OCI-LY1 (cell line): ENCODE results near the gene MRPL51.
A peak's percentile ranks its signal among the peaks of the same experiment; 100 is the strongest.

ENCODE experiments used
- H2AFZ ChIP-seq: fragments of 200-600 bp; sonication (generic), shearing (Covaris generic); 2 replicates; pipeline ENCODE4 v1.6.0; 2014; ENCODE audit warnings: antibody characterized with exemption, mild to moderate bottlenecking, low read length
- H3F3A ChIP-seq: fragments of 200-600 bp; sonication (generic), shearing (Covaris generic); 2 replicates; pipeline ENCODE4 v1.6.0; 2014; ENCODE audit warnings: mild to moderate bottlenecking, antibody characterized with exemption, low read length, moderate library complexity; ENCODE audit not compliant: insufficient read depth
- H3K27ac ChIP-seq: fragments of 200-600 bp; sonication (generic); 2 replicates; pipeline ENCODE4 v1.5.1; 2014; ENCODE audit warnings: low read length, mixed run types, mild to moderate bottlenecking, low read depth; ENCODE audit not compliant: poor library complexity, severe bottlenecking
- H3K27me3 ChIP-seq: fragments of 200-600 bp; sonication (generic); 2 replicates; pipeline ENCODE4 v1.6.0; 2014; ENCODE audit warnings: antibody characterized with exemption, mild to moderate bottlenecking, low read length, moderate library complexity; ENCODE audit not compliant: insufficient read depth
- H3K36me3 ChIP-seq: fragments of 200-600 bp; sonication (generic); 2 replicates; pipeline ENCODE4 v1.6.1; 2014; ENCODE audit warnings: mild to moderate bottlenecking, antibody characterized with exemption, low read length, moderate library complexity, mixed read lengths; ENCODE audit not compliant: insufficient read depth
- H3K4me1 ChIP-seq: fragments of 200-600 bp; sonication (generic); 2 replicates; pipeline ENCODE4 v1.5.1; 2014; ENCODE audit warnings: mild to moderate bottlenecking, low read length, moderate library complexity; ENCODE audit not compliant: insufficient read depth, severe bottlenecking
- H3K4me2 ChIP-seq: fragments of 200-600 bp; sonication (generic), shearing (Covaris generic); 2 replicates; pipeline ENCODE4 v1.6.1; 2014; ENCODE audit warnings: low read length
- H3K4me3 ChIP-seq: fragments of 200-600 bp; sonication (generic); 2 replicates; pipeline ENCODE4 v1.5.1; 2014; ENCODE audit warnings: low read length, low read depth, mild to moderate bottlenecking, mixed read lengths; ENCODE audit not compliant: poor library complexity, severe bottlenecking
- H3K79me2 ChIP-seq: fragments of 200-600 bp; shearing (Covaris generic); 2 replicates; pipeline ENCODE4 v1.6.1; 2016; ENCODE audit warnings: mixed run types, low read length, mixed read lengths; ENCODE audit not compliant: insufficient read depth
- H3K9ac ChIP-seq: fragments of 200-600 bp; sonication (generic), shearing (Covaris generic); 2 replicates; pipeline ENCODE4 v1.6.1; 2014; ENCODE audit warnings: mild to moderate bottlenecking, low read length, mixed read lengths
- H3K9me2 ChIP-seq: fragments of 200-600 bp; sonication (generic), shearing (Covaris generic); 2 replicates; pipeline ENCODE4 v1.6.1; 2014; ENCODE audit warnings: low read depth, mild to moderate bottlenecking, low read length, mixed read lengths
- H3K9me3 ChIP-seq: fragments of 200-600 bp; shearing (Covaris generic); 2 replicates; pipeline ENCODE4 v1.6.1; 2014; ENCODE audit warnings: low read length, mixed read lengths
- H4K20me1 ChIP-seq: fragments of 200-600 bp; sonication (generic), shearing (Covaris generic); 2 replicates; pipeline ENCODE4 v1.6.0; 2016; ENCODE audit warnings: mild to moderate bottlenecking, low read length; ENCODE audit not compliant: insufficient read depth
- EZH2 ChIP-seq: fragments of 200-600 bp; sonication (generic), shearing (Covaris generic); IDR thresholded peaks from 2 replicates; pipeline ENCODE4 v1.8.0; 2017; ENCODE audit warnings: borderline replicate concordance, mixed run types, mild to moderate bottlenecking, antibody characterized with exemption, low read length, moderate library complexity, mixed read lengths
- TF ChIP-seq, protein P1 (sequence below): fragments of 200-600 bp; sonication (generic), shearing (Covaris generic); IDR thresholded peaks from 2 replicates; pipeline ENCODE4 v1.5.1; 2017; ENCODE audit warnings: mild to moderate bottlenecking, antibody characterized with exemption, low read length, moderate library complexity, mixed read lengths

MRPL51 gene

DNA sequence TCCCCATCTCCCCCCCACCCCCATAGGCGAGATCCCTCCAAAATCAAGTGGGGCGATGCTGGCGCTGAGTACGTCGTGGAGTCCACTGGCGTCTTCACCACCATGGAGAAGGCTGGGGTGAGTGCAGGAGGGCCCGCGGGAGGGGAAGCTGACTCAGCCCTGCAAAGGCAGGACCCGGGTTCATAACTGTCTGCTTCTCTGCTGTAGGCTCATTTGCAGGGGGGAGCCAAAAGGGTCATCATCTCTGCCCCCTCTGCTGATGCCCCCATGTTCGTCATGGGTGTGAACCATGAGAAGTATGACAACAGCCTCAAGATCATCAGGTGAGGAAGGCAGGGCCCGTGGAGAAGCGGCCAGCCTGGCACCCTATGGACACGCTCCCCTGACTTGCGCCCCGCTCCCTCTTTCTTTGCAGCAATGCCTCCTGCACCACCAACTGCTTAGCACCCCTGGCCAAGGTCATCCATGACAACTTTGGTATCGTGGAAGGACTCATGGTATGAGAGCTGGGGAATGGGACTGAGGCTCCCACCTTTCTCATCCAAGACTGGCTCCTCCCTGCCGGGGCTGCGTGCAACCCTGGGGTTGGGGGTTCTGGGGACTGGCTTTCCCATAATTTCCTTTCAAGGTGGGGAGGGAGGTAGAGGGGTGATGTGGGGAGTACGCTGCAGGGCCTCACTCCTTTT is 44.0 kb upstream of the MRPL51 start:
- H3K27ac ChIP-seq = peak overlapping the region; percentile 85
- H3K4me2 ChIP-seq = peak overlapping the region; percentile 91; the same call in 1 of the 2 replicates
- H3K4me3 ChIP-seq = peak overlapping the region; percentile 98
- H3K9me3 ChIP-seq = no peaks in the 10 kb centered on the region
- no peaks in the 10 kb centered on the region for H4K20me1 ChIP-seq
- H3K9me2 ChIP-seq = no peaks in the 10 kb centered on the region
- H3K9ac ChIP-seq = peak overlapping the region; percentile 92; the same call in 1 of the 2 replicates
- no peaks in the 10 kb centered on the region for H3K27me3 ChIP-seq
- H3F3A ChIP-seq = no peaks in the 10 kb centered on the region; the same call in none of the 2 replicates
- no peak for TF ChIP-seq EZH2
- TF ChIP-seq, protein P1, sequence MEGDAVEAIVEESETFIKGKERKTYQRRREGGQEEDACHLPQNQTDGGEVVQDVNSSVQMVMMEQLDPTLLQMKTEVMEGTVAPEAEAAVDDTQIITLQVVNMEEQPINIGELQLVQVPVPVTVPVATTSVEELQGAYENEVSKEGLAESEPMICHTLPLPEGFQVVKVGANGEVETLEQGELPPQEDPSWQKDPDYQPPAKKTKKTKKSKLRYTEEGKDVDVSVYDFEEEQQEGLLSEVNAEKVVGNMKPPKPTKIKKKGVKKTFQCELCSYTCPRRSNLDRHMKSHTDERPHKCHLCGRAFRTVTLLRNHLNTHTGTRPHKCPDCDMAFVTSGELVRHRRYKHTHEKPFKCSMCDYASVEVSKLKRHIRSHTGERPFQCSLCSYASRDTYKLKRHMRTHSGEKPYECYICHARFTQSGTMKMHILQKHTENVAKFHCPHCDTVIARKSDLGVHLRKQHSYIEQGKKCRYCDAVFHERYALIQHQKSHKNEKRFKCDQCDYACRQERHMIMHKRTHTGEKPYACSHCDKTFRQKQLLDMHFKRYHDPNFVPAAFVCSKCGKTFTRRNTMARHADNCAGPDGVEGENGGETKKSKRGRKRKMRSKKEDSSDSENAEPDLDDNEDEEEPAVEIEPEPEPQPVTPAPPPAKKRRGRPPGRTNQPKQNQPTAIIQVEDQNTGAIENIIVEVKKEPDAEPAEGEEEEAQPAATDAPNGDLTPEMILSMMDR = no peak
- peaks cover 17% of the 10 kb centered on the region for H3K79me2 ChIP-seq
- H3K36me3 ChIP-seq = peaks cover 62% of the 10 kb centered on the region
- no peak overlapping the region for H2AFZ ChIP-seq
- H3K4me1 ChIP-seq = peaks cover 75% of the 10 kb centered on the region

DNA sequence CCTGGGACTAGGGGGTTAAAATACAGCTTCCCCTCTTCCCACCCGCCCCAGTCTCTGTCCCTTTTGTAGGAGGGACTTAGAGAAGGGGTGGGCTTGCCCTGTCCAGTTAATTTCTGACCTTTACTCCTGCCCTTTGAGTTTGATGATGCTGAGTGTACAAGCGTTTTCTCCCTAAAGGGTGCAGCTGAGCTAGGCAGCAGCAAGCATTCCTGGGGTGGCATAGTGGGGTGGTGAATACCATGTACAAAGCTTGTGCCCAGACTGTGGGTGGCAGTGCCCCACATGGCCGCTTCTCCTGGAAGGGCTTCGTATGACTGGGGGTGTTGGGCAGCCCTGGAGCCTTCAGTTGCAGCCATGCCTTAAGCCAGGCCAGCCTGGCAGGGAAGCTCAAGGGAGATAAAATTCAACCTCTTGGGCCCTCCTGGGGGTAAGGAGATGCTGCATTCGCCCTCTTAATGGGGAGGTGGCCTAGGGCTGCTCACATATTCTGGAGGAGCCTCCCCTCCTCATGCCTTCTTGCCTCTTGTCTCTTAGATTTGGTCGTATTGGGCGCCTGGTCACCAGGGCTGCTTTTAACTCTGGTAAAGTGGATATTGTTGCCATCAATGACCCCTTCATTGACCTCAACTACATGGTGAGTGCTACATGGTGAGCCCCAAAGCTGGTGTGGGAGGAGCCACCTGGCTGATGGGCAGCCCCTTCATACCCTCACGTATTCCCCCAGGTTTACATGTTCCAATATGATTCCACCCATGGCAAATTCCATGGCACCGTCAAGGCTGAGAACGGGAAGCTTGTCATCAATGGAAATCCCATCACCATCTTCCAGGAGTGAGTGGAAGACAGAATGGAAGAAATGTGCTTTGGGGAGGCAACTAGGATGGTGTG is 43.1 kb upstream of the MRPL51 start:
- peak overlapping the region; percentile 91 for H3K4me2 ChIP-seq
- peaks cover 17% of the 10 kb centered on the region for H3K79me2 ChIP-seq
- H2AFZ ChIP-seq = no peak overlapping the region
- TF ChIP-seq, protein P1 = no peak
- no peak for TF ChIP-seq EZH2
- H3K27ac ChIP-seq = peak overlapping the region; percentile 85
- no peaks in the 10 kb centered on the region for H4K20me1 ChIP-seq
- peak overlapping the region; percentile 98 for H3K4me3 ChIP-seq
- peaks cover 77% of the 10 kb centered on the region for H3K4me1 ChIP-seq
- H3K36me3 ChIP-seq = peaks cover 68% of the 10 kb centered on the region
- no peaks in the 10 kb centered on the region for H3K9me3 ChIP-seq
- H3F3A ChIP-seq = no peaks in the 10 kb centered on the region; the same call in none of the 2 replicates
- peak overlapping the region; percentile 92 for H3K9ac ChIP-seq
- H3K27me3 ChIP-seq = no peaks in the 10 kb centered on the region
- H3K9me2 ChIP-seq = no peaks in the 10 kb centered on the region

DNA sequence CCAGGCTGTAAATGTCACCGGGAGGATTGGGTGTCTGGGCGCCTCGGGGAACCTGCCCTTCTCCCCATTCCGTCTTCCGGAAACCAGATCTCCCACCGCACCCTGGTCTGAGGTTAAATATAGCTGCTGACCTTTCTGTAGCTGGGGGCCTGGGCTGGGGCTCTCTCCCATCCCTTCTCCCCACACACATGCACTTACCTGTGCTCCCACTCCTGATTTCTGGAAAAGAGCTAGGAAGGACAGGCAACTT is 42.6 kb upstream of the MRPL51 start:
- Histone ChIP-seq H3K36me3 (peaks cover 69% of the 10 kb centered on the region), H3F3A (no peaks in the 10 kb centered on the region; the same call in none of the 2 replicates), H4K20me1 (no peaks in the 10 kb centered on the region), H2AFZ (no peak overlapping the region), H3K9me2 (no peaks in the 10 kb centered on the region), H3K27ac (peak overlapping the region; percentile 85), H3K4me1 (peaks cover 71% of the 10 kb centered on the region), H3K79me2 (peaks cover 17% of the 10 kb centered on the region), H3K9ac (peak overlapping the region; percentile 92), H3K27me3 (no peaks in the 10 kb centered on the region), H3K9me3 (no peaks in the 10 kb centered on the region), H3K4me2 (peak overlapping the region; percentile 91), H3K4me3 (peak overlapping the region; percentile 98)
- no peak for TF ChIP-seq EZH2
- TF ChIP-seq, protein P1 = no peak
